Amniotic stem cell (primary cell): ENCODE measurements around the gene MARCKSL1.
"Not testable (repeated sequence)": the region's sequence is repeated elsewhere in the genome, so short reads cannot be mapped to it uniquely, and the experiment has no call there.

Experiments
- DNase-seq: peaks from one replicate; lab custom pipeline; 2025; lab: John Stamatoyannopoulos, UW

MARCKSL1 gene

GRCh38 chr1:32332290-32333079, 3.5 kb downstream of the MARCKSL1 start:
- no peak for DNase-seq

GRCh38 chr1:32331549-32331948, 4.5 kb downstream of the MARCKSL1 start:
- DNase-seq = no peak

GRCh38 chr1:32330558-32331151, 5.4 kb downstream of the MARCKSL1 start:
- DNase-seq = no peak

GRCh38 chr1:32329931-32330466, 6.0 kb downstream of the MARCKSL1 start:
- no peak for DNase-seq

DNA sequence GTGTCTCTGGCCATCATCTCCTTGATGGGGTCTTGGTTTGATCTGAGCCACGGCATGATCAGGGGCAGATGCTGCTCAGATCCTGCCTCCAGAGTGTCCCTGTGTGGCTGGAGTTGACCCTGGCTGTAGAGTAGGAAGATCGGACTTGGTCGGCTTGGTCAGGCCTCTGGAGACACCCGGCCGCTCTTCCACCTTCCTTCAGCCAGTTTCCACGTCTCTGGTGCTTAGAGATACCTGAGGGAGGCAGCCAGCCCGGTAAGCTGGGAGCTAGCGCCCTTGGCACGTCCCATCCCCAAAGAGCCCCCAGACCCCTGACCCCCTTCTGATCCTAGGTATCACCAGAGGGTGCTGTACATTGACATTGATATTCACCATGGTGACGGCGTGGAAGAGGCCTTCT, 8.8 kb downstream of the MARCKSL1 start:
- DNase-seq = no peak

GRCh38 chr1:32321712-32322291, 14.2 kb downstream of the MARCKSL1 start:
- DNase-seq = no peak

- DNase-seq = no peak
Observed at GRCh38 chr1:32318127-32318869, 17.7 kb downstream of the MARCKSL1 start.

GRCh38 chr1:32316903-32317277, 19.1 kb downstream of the MARCKSL1 start:
- no peak for DNase-seq

DNA sequence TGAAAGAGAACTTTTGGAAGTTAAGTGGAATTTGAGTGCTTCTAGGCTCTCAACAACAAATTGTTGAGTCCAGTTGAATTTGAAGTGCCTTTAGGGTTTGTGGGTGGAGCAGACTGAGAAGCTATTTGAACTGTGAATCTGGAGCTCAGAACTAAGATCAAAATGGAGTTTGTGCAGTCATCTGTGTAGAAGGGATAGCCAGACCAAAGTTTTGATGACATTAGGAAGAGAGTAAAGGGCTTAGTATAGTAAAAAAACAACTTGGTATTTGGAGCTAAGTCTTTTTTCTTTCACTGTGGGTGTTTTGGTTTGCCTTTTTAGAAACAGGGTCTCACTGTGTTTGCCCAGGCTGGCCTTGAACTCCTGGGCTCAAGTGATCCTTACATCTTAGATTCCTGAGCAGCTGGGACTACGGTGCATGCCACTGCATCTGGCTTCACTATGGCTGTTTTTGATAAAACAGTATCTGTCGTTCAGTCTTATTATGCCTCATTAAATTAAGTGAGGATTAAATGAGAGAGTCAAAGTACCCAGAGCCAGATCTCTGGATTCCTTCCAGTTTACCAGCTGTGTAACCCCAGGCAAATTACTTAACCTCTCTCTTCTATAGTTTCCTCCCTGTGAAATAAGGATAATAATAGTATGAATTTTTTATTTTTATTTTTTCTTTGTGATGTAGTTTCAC, 24.2 kb downstream of the MARCKSL1 start:
- DNase-seq = no peak

- DNase-seq = no peak
Observed at GRCh38 chr1:32309960-32310359, 26.1 kb downstream of the MARCKSL1 start.

DNA sequence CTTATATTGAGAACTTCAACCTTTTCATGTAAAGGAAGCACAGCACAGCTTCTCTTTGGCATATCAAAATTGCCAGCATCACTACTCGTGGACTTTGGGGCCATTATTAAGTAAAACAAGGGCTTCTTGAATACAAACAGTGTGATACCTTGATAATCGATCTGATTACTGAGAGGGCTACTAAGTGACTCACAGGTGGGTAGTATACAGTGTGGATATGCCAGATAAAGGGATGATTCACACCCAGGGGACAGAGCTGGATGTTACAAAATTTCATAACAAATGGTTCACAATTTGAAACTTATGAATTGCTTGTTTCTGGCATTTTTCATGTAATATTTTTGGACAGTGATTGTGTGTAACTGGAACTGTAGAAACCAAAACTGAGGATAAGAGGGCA, 28.7 kb downstream of the MARCKSL1 start:
- DNase-seq = no peak

DNA sequence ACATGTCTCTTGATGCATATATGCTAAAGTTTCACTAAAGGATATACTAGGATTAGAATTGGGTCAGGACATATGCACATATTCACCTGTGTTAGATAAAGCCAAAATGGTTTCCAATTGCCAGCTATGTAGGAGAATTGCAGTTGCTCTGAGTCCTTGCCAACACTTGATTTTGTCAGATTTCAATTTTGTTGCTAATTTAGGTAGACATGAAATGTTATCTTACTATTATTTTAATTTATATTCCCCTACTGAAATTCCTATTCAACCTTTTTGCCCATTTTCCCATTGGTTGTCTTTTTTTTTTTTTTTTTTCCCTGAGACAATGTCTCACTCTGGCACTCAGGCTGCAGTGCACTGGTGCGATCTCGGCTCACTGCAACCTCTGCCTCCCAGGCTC, 30.7 kb downstream of the MARCKSL1 start:
- DNase-seq = no peak

DNA sequence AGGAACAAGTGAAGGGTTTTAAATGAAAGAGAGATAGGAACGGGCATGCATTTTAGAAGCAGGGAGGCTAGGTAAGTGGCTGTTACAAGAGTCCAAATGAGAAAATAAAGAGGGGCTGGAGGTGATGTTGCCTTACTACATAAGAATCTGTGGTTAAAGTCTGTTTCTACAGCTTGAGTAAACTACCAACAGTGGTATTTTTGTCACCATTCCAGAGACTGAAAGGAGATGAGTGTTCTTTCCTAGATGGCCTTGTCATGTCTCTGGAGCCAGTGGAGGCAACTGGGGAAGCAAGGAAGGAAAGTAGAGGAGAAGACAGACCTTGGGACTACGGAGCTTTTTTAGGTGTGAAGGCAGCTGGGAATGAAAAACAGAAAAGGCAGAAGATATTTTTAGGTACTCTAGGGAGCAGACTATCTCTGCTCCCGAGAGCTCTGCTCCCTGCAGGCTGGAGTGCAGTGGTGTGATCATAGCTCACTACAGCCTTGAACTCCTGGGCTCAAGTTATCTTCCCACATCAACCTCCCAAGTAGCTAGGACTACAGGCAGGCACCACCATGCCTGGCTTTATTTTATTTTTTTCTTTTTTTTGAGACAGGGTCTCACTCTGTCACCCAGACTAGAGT, 31.9 kb downstream of the MARCKSL1 start:
- DNase-seq = no peak

DNA sequence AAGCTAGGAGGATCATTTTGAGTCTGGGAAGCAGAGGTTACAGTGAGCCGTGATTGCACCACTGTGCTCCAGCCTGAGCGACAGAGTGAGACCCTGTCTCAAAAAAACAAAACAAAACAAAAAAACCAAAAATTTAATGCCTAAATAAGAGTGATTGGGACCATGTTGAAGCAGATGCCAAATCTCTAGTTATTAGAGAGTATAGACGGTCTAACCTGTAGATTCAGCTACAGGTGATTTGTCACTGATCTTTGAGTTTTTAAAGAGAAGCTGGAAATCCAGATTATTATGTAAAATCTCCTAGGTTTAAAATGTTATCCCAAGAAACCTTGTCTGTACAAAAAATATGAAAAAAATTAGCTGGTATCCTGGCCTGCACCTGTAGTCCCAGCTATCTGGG, 32.7 kb downstream of the MARCKSL1 start:
- no peak for DNase-seq

GRCh38 chr1:32299327-32299726, 36.7 kb downstream of the MARCKSL1 start:
- DNase-seq = no peak

GRCh38 chr1:32298211-32298610, 37.8 kb downstream of the MARCKSL1 start:
- not testable (repeated sequence) for DNase-seq

- DNase-seq = peak; percentile 44
Observed at GRCh38 chr1:32291708-32292538, 44.1 kb downstream of the MARCKSL1 start, which contains the start of gene HDAC1. HDAC1 (plus strand) TSS chr1:32292083; CDS start chr1:32292170, 87 bp downstream.

DNA sequence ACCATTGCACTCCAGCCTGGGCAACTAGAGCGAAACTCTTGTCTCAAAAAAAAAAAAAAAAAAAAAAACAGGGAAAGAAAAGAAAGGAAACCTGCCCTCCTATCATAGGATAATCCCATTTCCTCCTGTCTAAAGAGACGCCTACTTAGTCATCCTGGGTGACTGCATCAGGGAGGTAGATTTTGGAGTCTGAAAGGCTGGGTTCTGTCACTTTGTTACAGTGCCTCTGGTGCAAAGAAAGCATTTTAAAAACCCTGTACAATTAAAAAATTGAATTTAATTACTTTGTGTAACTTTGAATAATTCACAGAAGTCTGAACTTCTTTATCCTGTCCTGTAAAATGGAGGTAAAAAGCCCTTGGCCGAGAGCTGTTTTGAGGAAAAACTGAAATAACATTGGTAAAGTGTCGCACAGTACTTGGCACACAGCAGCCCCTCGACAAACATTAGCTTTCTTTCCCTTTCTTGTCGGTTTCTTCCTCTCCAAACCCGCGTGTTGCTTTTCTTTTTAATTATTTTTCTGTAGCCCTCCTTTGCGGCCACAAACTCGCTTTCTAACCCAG, 44.8 kb downstream of the MARCKSL1 start:
- no peak for DNase-seq

DNA sequence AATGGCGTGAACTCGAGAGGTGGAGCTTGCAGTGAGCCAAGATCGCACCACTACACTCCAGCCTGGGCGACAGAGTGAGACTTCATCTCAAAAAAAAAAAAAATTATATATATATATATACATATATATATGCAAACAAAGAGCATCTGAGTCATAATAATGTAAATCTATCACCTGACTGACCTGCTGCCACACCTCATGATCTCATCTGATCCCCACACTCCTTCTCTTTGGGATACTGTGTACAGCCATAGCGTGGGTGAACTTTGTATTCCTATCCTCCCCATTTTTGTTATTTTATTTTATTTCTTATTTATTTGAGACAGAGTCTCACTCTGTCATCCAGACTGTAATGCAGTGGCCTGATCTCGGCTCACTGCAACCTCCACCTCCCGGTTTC, 46.8 kb downstream of the MARCKSL1 start:
- DNase-seq = no peak

- DNase-seq = no peak
Observed at GRCh38 chr1:32286763-32287162, 49.3 kb downstream of the MARCKSL1 start.
